Measurements from ENCODE around the gene TET2. TPM values are rescaled to one million over a fixed set of nuclear protein-coding genes. Genes with fewer than 3 reads are reported as not detected.

Gene TET2
- total RNA-seq, 1 donor from 2014 or later: 42.1 TPM

DNA sequence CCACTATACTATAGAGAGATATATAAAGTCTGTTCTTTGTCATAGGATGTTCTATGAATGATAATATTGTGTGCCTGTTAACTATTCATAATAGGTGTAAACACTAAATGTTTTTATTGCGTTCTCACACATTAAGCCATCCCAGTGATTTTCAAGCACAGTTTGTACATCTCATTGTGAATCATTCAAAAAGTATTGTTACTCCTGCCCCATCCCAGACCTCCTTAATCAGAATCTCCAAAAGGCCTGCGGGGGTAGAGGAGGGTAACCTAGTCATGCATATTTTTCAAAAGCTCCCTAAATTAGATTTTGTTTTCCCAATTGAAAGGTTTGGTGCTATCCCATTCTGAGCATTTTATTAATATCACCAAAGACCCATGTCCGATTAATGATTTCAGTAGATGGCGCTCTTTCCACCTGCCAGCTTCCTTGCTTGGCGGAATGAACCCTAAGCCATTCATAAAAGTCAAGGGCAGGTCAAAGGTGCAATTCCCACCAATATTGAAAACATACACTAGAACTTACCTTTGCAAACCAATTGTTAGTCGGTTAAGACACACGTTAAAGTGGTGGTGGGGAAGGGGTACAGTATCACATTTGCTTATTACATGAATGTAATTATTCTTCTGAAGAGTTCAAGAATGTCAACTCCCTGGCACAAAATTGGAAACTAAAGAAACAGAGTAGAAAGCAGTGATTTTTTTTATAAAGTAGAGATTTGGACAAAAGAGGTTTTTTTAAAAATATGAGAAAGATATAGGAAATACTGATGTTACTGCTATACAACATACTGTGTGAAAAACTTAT lies 5.8 kb upstream of the TET2 start:
- TF ChIP-seq, protein P1, sequence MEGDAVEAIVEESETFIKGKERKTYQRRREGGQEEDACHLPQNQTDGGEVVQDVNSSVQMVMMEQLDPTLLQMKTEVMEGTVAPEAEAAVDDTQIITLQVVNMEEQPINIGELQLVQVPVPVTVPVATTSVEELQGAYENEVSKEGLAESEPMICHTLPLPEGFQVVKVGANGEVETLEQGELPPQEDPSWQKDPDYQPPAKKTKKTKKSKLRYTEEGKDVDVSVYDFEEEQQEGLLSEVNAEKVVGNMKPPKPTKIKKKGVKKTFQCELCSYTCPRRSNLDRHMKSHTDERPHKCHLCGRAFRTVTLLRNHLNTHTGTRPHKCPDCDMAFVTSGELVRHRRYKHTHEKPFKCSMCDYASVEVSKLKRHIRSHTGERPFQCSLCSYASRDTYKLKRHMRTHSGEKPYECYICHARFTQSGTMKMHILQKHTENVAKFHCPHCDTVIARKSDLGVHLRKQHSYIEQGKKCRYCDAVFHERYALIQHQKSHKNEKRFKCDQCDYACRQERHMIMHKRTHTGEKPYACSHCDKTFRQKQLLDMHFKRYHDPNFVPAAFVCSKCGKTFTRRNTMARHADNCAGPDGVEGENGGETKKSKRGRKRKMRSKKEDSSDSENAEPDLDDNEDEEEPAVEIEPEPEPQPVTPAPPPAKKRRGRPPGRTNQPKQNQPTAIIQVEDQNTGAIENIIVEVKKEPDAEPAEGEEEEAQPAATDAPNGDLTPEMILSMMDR (IDR thresholded peaks at IDR 0.05; ENCODE audit: unreplicated experiment): no peak
- Mint-ChIP-seq H3K4me1 (peaks cover 19% of the 10 kb centered on the region), H3K27ac (no peak overlapping the region), H3K36me3 (no peaks in the 10 kb centered on the region), H3K9me3 (no peaks in the 10 kb centered on the region), H3K4me3 (no peak overlapping the region), H3K27me3 (ENCODE audit: low read depth) (peaks cover 3% of the 10 kb centered on the region)
- no peak for DNase-seq (ENCODE audit: low spot score in 2 of 2, unreplicated experiment in 2 of 2)

DNA sequence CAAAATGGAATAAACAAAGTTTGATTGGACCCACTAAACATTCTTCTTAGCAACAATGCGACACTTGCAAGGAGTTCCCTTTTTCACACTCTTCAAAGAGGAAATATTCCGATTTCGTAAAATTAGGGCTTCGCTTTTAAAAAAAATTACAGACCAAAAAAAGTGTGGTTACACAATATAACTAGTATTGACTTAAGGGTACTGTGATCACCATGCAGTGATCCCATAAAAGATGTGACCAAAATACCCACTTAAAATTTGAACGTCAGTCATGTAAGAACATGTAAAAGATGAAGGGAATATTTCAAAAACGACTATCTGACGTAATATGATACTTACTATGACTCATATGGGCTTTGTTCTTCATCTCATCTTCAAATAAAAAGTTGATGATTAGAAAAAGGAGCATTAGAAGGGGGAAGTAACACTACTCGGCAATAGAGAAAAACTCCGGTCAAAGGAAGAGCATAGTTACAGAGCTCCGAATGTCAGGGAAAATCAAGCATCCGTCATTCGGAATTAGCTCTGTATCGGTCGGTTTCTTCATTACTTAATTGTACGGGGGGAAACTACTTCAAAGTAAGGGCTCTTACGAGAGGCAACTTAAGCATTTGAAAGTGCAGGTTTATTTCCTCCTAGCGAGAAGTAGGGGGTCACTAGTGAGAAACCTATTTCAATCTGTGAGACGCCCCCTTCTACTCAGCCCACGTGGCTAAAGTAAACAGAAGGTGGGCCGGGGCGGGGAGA lies 1.3 kb upstream of the TET2 start:
- H3K27me3 Mint-ChIP-seq (ENCODE audit: low read depth): peaks cover 3% of the 10 kb centered on the region
- H3K27ac Mint-ChIP-seq: peak overlapping the region; percentile 88
- no peaks in the 10 kb centered on the region for H3K36me3 Mint-ChIP-seq
- no peak for DNase-seq (ENCODE audit: low spot score in 2 of 2, unreplicated experiment in 2 of 2)
- H3K4me1 Mint-ChIP-seq: peaks cover 37% of the 10 kb centered on the region
- H3K9me3 Mint-ChIP-seq: no peaks in the 10 kb centered on the region
- TF ChIP-seq, protein P1 (IDR thresholded peaks at IDR 0.05; ENCODE audit: unreplicated experiment): no peak
- peak overlapping the region; percentile 91 for H3K4me3 Mint-ChIP-seq

DNA sequence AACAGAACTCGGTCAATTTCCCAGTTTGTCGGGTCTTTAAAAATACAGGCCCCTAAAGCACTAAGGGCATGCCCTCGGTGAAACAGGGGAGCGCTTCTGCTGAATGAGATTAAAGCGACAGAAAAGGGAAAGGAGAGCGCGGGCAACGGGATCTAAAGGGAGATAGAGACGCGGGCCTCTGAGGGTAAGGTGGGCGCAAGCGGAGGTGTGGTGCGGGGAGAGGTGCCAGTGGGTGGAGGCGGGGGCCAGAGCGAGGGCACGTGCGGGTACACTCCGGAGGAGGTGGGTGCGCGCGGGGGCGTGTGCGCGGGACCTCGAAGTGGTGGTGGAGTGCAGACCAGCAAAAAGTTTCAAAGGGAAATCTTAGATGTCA lies 787 bp upstream of the TET2 start:
- TF ChIP-seq, protein P1 (IDR thresholded peaks at IDR 0.05; ENCODE audit: unreplicated experiment): no peak
- DNase-seq (ENCODE audit: low spot score in 2 of 2, unreplicated experiment in 2 of 2): no peak
- no peaks in the 10 kb centered on the region for H3K36me3 Mint-ChIP-seq
- H3K27me3 Mint-ChIP-seq (ENCODE audit: low read depth): peaks cover 3% of the 10 kb centered on the region
- H3K4me3 Mint-ChIP-seq: peak overlapping the region; percentile 91
- no peaks in the 10 kb centered on the region for H3K9me3 Mint-ChIP-seq
- peaks cover 37% of the 10 kb centered on the region for H3K4me1 Mint-ChIP-seq
- H3K27ac Mint-ChIP-seq: peak overlapping the region; percentile 88

DNA sequence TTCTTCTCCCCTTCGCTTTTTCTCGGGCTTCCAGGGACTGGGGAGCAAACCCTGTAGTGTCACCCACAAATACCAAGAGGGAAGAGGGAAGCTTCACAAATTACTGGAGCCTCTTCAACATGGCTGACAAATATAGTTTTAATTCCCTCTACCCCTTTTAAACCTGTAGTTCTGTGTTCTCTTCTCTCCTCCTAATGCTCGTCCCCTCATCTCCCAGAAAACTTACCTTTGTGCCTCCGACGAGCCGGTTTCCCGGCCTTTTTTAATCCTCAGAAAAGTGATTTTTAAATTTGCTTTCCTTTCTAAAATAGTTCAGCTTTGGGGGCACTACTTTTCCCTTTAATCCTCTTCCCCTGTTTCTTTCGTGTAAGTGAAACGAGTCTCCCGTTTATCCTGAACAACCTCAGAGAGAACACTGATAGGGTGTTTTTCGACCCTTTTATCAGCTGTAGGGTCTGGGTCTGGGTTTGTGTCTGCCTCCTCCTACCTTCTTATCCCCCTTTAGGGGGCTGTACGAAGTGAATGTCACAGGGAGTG lies 408 bp downstream of the TET2 start:
- peak overlapping the region; percentile 94 for H3K27ac Mint-ChIP-seq
- TF ChIP-seq, protein P1 (IDR thresholded peaks at IDR 0.05; ENCODE audit: unreplicated experiment): no peak
- H3K27me3 Mint-ChIP-seq (ENCODE audit: low read depth): peaks cover 3% of the 10 kb centered on the region
- peak overlapping the region; percentile 91 for H3K4me3 Mint-ChIP-seq
- H3K4me1 Mint-ChIP-seq: peaks cover 37% of the 10 kb centered on the region
- H3K36me3 Mint-ChIP-seq: no peaks in the 10 kb centered on the region
- DNase-seq (ENCODE audit: low spot score in 2 of 2, unreplicated experiment in 2 of 2): no peak
- no peaks in the 10 kb centered on the region for H3K9me3 Mint-ChIP-seq

DNA sequence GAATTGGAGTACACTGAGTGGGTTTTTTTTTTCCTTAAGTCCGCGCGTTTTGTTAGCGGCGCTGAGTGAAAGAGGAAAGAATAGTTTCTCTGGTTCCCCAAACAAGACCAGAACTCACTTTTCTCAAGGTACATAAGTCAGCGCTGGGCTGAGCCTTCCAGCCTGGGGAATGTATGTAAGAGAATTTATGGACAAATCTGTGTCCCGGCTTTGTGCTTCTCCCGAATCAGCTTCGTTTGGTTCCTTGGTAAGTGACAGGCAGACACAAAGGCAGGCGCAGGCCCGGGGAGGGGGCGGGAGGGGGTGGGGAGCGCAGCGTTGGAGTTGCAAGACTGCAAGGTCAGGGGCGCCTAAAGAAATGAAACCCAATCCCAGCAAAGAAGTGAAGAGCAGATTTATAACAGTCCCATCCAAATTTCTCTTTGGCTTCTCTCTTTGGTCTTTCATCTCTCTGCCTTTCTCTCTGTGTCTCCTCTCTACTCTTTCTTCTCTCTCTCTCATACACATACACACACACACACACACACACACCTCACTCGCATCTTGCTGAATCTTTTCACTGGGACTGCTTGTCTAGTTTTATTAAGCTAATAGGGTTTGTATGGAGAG lies 981 bp downstream of the TET2 start:
- peaks cover 37% of the 10 kb centered on the region for H3K4me1 Mint-ChIP-seq
- H3K27ac Mint-ChIP-seq: peak overlapping the region; percentile 94
- TF ChIP-seq, protein P1 (IDR thresholded peaks at IDR 0.05; ENCODE audit: unreplicated experiment): no peak
- no peaks in the 10 kb centered on the region for H3K9me3 Mint-ChIP-seq
- H3K4me3 Mint-ChIP-seq: peak overlapping the region; percentile 91
- H3K27me3 Mint-ChIP-seq (ENCODE audit: low read depth): peaks cover 3% of the 10 kb centered on the region
- no peak for DNase-seq (ENCODE audit: low spot score in 2 of 2, unreplicated experiment in 2 of 2)
- H3K36me3 Mint-ChIP-seq: no peaks in the 10 kb centered on the region

Data from mesothelial cell of epicardium (in vitro differentiated cells).